Neural progenitor cell (in vitro differentiated cells): ENCODE measurements around the gene CUTC. TPM values are rescaled to one million over a fixed set of nuclear protein-coding genes. Genes with fewer than 3 reads are reported as not detected.

Source experiments
- DNase-seq: peaks from one replicate; pipeline ENCODE4 v3.0.0-alpha.2; 2016; ENCODE audit warnings: low spot score
- H2AFZ ChIP-seq: fragments of 200-600 bp; sonication (generic); replicated peaks from 2 replicates; pipeline ENCODE4 v1.6.1; 2016; ENCODE audit warnings: antibody characterized with exemption
- H3F3A ChIP-seq: fragments of 200-600 bp; sonication (generic); 2 replicates; pipeline ENCODE4 v1.6.1; 2016; ENCODE audit warnings: antibody characterized with exemption, low read depth
- H3K27ac ChIP-seq: fragments of 200-600 bp; sonication (generic); 2 replicates; pipeline ENCODE4 v1.5.1; 2016; ENCODE audit warnings: mild to moderate bottlenecking
- H3K27me3 ChIP-seq: fragments of 200-600 bp; sonication (generic); 2 replicates; pipeline ENCODE4 v1.6.1; 2016; ENCODE audit warnings: mild to moderate bottlenecking, moderate library complexity
- H3K36me3 ChIP-seq: fragments of 200-600 bp; sonication (generic); 2 replicates; pipeline ENCODE4 v1.5.1; 2016
- H3K4me1 ChIP-seq: fragments of 200-600 bp; sonication (generic); 2 replicates; pipeline ENCODE4 v1.6.1; 2016; ENCODE audit warnings: mixed run types
- H3K4me2 ChIP-seq: fragments of 200-600 bp; sonication (generic); 2 replicates; pipeline ENCODE4 v1.6.1; 2016
- H3K4me3 ChIP-seq: fragments of 200-600 bp; sonication (generic); 2 replicates; pipeline ENCODE4 v1.5.1; 2016
- H3K79me2 ChIP-seq: fragments of 200-600 bp; sonication (generic); 2 replicates; pipeline ENCODE4 v1.6.1; 2016; ENCODE audit warnings: low read depth
- H3K9ac ChIP-seq: fragments of 200-600 bp; sonication (generic); 2 replicates; pipeline ENCODE4 v1.6.1; 2016
- H3K9me3 ChIP-seq: fragments of 200-600 bp; sonication (generic); 2 replicates; pipeline ENCODE4 v1.5.1; 2016; ENCODE audit warnings: low read depth
- H4K20me1 ChIP-seq: fragments of 200-600 bp; sonication (generic); 2 replicates; pipeline ENCODE4 v1.6.1; 2016; ENCODE audit warnings: low read depth
- H3K27ac Mint-ChIP-seq: 3 replicates; pipeline ENCODE4 v1.8.0; 2021; ENCODE audit warnings: mixed read lengths
- H3K27me3 Mint-ChIP-seq: 2 replicates; pipeline ENCODE4 v1.8.0; 2022; ENCODE audit warnings: low read depth, mild to moderate bottlenecking, inconsistent platforms, moderate library complexity, mixed read lengths; ENCODE audit not compliant: insufficient read depth
- H3K36me3 Mint-ChIP-seq: 3 replicates; pipeline ENCODE4 v1.8.0; 2021; ENCODE audit warnings: mixed read lengths
- H3K4me1 Mint-ChIP-seq: 3 replicates; pipeline ENCODE4 v1.8.0; 2021; ENCODE audit warnings: mixed read lengths
- H3K4me3 Mint-ChIP-seq: 3 replicates; pipeline ENCODE4 v1.8.0; 2021; ENCODE audit warnings: mild to moderate bottlenecking, moderate library complexity, mixed read lengths
- H3K9me3 Mint-ChIP-seq: 3 replicates; pipeline ENCODE4 v1.8.0; 2020; ENCODE audit warnings: mixed read lengths
- CTCF ChIP-seq: fragments of 200-600 bp; sonication (generic); IDR thresholded peaks from 2 replicates; pipeline ENCODE4 v1.5.1; 2017; ENCODE audit warnings: antibody characterized with exemption, mild to moderate bottlenecking
- EZH2 ChIP-seq: fragments of 200-600 bp; sonication (generic); IDR thresholded peaks from 2 replicates; pipeline ENCODE4 v1.6.1; 2017; ENCODE audit warnings: antibody characterized with exemption, mild to moderate bottlenecking, moderate library complexity
- EZH2phosphoT487 ChIP-seq: fragments of 200-600 bp; sonication (generic); IDR thresholded peaks from 2 replicates; pipeline ENCODE4 v1.6.1; 2017; ENCODE audit warnings: antibody characterized with exemption
- total RNA-seq: library from RNA; depleted of rRNA; stranded (reverse); fragments of >200 nt; gene quantifications from 2 replicates; pipeline ENCODE4 v1.2.3, GENCODE V29; 2015; ENCODE audit warnings: low replicate concordance

Gene CUTC
- total RNA-seq, 1 donor from 2014 or later: 36.1 TPM

- no peak overlapping the region for H3K27ac ChIP-seq
- H3K27me3 ChIP-seq: no peaks in the 10 kb centered on the region
- no peaks in the 10 kb centered on the region for H3K79me2 ChIP-seq
- peaks cover 10% of the 10 kb centered on the region for H3K4me1 ChIP-seq
- no peak overlapping the region for H3K9ac ChIP-seq
- H3K36me3 Mint-ChIP-seq: no peaks in the 10 kb centered on the region
- no peaks in the 10 kb centered on the region for H3K9me3 Mint-ChIP-seq
- TF ChIP-seq EZH2 (no peak), CTCF (no peak), EZH2phosphoT487 (no peak)
- DNase-seq: no peak
- H3K27ac Mint-ChIP-seq: no peak overlapping the region
- H4K20me1 ChIP-seq: no peaks in the 10 kb centered on the region
- H2AFZ ChIP-seq: peak overlapping the region; percentile 51
- H3K9me3 ChIP-seq: no peaks in the 10 kb centered on the region
- H3K4me3 Mint-ChIP-seq: no peak overlapping the region
- no peak overlapping the region for H3K4me3 ChIP-seq
- H3K27me3 Mint-ChIP-seq: no peaks in the 10 kb centered on the region
- H3K4me2 ChIP-seq: no peak overlapping the region
- peaks cover 9% of the 10 kb centered on the region for H3K4me1 Mint-ChIP-seq
- H3K36me3 ChIP-seq: no peaks in the 10 kb centered on the region
- H3F3A ChIP-seq: no peaks in the 10 kb centered on the region
These were observed 47.3 kb downstream of the CUTC start for GRCh38 chr10:99779335-99779734.

- Histone ChIP-seq H3K9me3 (no peaks in the 10 kb centered on the region), H4K20me1 (no peaks in the 10 kb centered on the region), H3K79me2 (no peaks in the 10 kb centered on the region), H3K27me3 (no peaks in the 10 kb centered on the region), H3F3A (no peaks in the 10 kb centered on the region), H3K27ac (no peak overlapping the region), H2AFZ (no peak overlapping the region), H3K4me3 (no peak overlapping the region), H3K36me3 (no peaks in the 10 kb centered on the region), H3K9ac (no peak overlapping the region), H3K4me2 (no peak overlapping the region), H3K4me1 (peaks cover 10% of the 10 kb centered on the region)
- H3K27ac Mint-ChIP-seq: no peak overlapping the region
- no peak for DNase-seq
- H3K27me3 Mint-ChIP-seq: no peaks in the 10 kb centered on the region
- no peaks in the 10 kb centered on the region for H3K36me3 Mint-ChIP-seq
- H3K9me3 Mint-ChIP-seq: no peaks in the 10 kb centered on the region
- no peak overlapping the region for H3K4me3 Mint-ChIP-seq
- no peak for TF ChIP-seq CTCF
- TF ChIP-seq EZH2: no peak
- no peak for TF ChIP-seq EZH2phosphoT487
- H3K4me1 Mint-ChIP-seq: peaks cover 9% of the 10 kb centered on the region
These were observed 49.8 kb downstream of the CUTC start for GRCh38 chr10:99781734-99782429.

- no peaks in the 10 kb centered on the region for H3K36me3 Mint-ChIP-seq
- Histone ChIP-seq H3K4me2 (no peak within 1 kb of the TSS), H4K20me1 (no peaks in the 10 kb centered on the region), H3K36me3 (no peaks in the 10 kb centered on the region), H3K9me3 (no peaks in the 10 kb centered on the region), H3K9ac (no peak within 1 kb of the TSS), H3K27ac (no peak within 1 kb of the TSS), H2AFZ (no peak within 1 kb of the TSS), H3K79me2 (no peaks in the 10 kb centered on the region), H3F3A (no peaks in the 10 kb centered on the region), H3K27me3 (no peaks in the 10 kb centered on the region), H3K4me3 (no peak within 1 kb of the TSS), H3K4me1 (peaks cover 10% of the 10 kb centered on the region)
- H3K9me3 Mint-ChIP-seq: no peaks in the 10 kb centered on the region
- no peak for DNase-seq
- no peaks in the 10 kb centered on the region for H3K27me3 Mint-ChIP-seq
- TF ChIP-seq EZH2 (no peak), CTCF (no peak), EZH2phosphoT487 (no peak)
- no peak within 1 kb of the TSS for H3K4me3 Mint-ChIP-seq
- H3K27ac Mint-ChIP-seq: no peak within 1 kb of the TSS
- peaks cover 9% of the 10 kb centered on the region for H3K4me1 Mint-ChIP-seq
These were observed 50.6 kb downstream of the CUTC start, which contains the start of gene ABCC2 for GRCh38 chr10:99782447-99783286. TSS of gene ABCC2 (plus strand) at chr10:99782640. CDS start at chr10:99782845, 205 bp downstream.
